Tibial nerve (tissue), 4 donors: ENCODE measurements around the gene CBX5.

Experiments
- EP300 ChIP-seq, 2 donors: sonication (generic); formaldehyde crosslinking; IDR thresholded peaks; one replicate each; pipeline ENCODE4 v1.6.1; 2017; ENCODE audit warnings: antibody characterized with exemption in 2 of 2, mild to moderate bottlenecking in 1 of 2
- TF ChIP-seq, protein P1 (sequence below), 5 experiments: fragments of 200-600 bp in 3 of 5; fragments of 450-650 bp in 2 of 5; sonication (generic) in 3 of 5; IDR thresholded peaks; one replicate each; pipeline ENCODE4 v1.5.1; 2016 to 2019; ENCODE audit warnings: antibody characterized with exemption in 5 of 5, mild to moderate bottlenecking in 3 of 5, moderate library complexity in 2 of 5

DNA sequence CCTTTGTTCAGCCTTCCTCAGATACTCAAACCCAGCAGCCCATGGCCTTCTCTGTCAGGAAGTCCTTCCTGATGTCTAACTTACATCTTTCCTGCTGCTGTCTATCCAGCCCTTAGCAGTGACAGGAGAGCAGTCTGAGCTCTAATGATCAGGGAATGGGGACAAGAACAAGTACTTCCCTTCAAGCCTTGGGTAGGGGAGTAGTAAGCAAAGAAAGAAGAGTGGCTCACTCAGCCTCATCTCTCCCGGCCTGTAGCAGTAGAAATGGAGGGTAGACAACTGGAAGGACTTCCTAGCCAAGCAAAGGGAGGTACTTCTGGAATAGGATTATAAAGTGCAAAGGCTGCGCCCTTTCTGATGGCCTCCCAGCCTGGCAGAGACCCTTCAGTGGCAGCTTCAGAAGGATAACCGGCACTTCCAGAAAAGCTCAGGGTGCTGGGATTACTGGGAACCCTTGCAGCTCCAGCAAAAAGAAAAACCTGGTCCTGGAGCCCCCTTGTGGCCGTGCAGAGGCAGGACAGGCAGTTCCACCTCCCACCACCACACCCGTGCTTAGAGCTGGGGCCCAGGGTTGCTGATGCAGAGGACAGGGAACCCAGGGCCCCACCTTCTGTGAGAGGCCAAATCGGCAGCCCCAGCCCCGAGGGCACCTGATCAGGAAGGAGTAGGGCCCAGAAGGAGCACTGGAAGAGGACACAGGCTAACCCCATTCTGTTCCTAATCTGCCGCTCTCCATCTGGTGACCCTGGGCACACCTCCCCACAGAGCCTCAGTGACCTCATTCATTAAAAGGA lies 78.7 kb downstream of the CBX5 start:
- TF ChIP-seq, protein P1, sequence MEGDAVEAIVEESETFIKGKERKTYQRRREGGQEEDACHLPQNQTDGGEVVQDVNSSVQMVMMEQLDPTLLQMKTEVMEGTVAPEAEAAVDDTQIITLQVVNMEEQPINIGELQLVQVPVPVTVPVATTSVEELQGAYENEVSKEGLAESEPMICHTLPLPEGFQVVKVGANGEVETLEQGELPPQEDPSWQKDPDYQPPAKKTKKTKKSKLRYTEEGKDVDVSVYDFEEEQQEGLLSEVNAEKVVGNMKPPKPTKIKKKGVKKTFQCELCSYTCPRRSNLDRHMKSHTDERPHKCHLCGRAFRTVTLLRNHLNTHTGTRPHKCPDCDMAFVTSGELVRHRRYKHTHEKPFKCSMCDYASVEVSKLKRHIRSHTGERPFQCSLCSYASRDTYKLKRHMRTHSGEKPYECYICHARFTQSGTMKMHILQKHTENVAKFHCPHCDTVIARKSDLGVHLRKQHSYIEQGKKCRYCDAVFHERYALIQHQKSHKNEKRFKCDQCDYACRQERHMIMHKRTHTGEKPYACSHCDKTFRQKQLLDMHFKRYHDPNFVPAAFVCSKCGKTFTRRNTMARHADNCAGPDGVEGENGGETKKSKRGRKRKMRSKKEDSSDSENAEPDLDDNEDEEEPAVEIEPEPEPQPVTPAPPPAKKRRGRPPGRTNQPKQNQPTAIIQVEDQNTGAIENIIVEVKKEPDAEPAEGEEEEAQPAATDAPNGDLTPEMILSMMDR (IDR thresholded peaks at IDR 0.05) = peak; percentile 92 to 99 (median 94)
- no peak for TF ChIP-seq EP300 (IDR thresholded peaks at IDR 0.05)
